Stomach (tissue), 9 donors: ENCODE results near the gene SOX8. TPM values are rescaled to one million over a fixed set of nuclear protein-coding genes. Genes with fewer than 3 reads are reported as not detected.

Experiments
- DNase-seq, 2 donors: peaks; one replicate each; pipeline versions ENCODE4 v3.0.0 to v3.0.0-alpha.2; 2013 to 2019
- H3K27ac ChIP-seq, 5 donors: fragments of 200-600 bp in 4 of 5; sonication (generic) in 4 of 5; one replicate each; pipeline ENCODE4 v1.5.1; 2013 to 2019; ENCODE audit warnings: mild to moderate bottlenecking in 1 of 5, moderate library complexity in 1 of 5
- H3K27me3 ChIP-seq, 3 donors: fragments of 200-600 bp; sonication (generic); one replicate each; pipeline ENCODE4 v1.5.1; 2017 to 2019; ENCODE audit warnings: mixed run types in 1 of 3
- H3K36me3 ChIP-seq, 4 donors: fragments of 200-600 bp; sonication (generic); 1 replicate in 3 of 4; 2 replicates in 1 of 4; pipeline ENCODE4 v1.5.1; 2016 to 2019
- H3K4me1 ChIP-seq, 4 donors: fragments of 200-600 bp; sonication (generic); one replicate each; pipeline ENCODE4 v1.5.1; 2016 to 2019
- H3K4me3 ChIP-seq, 4 donors: fragments of 200-600 bp; sonication (generic) in 3 of 4; one replicate each; pipeline ENCODE4 v1.5.1; 2016 to 2019; ENCODE audit warnings: mild to moderate bottlenecking in 1 of 4
- H3K9me3 ChIP-seq, 4 donors: fragments of 200-600 bp; sonication (generic); one replicate each; pipeline ENCODE4 v1.5.1; 2016 to 2019
- CTCF ChIP-seq, 7 experiments: fragments of 450-650 bp in 4 of 7; fragments of 200-600 bp in 3 of 7; sonication (generic) in 3 of 7; IDR thresholded peaks; one replicate each; pipeline ENCODE4 v1.5.1; 2016 to 2019; ENCODE audit warnings: antibody characterized with exemption in 7 of 7, control low read depth in 2 of 7, mild to moderate bottlenecking in 1 of 7
- EP300 ChIP-seq: sonication (generic); formaldehyde crosslinking; IDR thresholded peaks from one replicate; pipeline ENCODE4 v1.6.1; 2017; ENCODE audit warnings: antibody characterized with exemption
- POLR2A ChIP-seq, 4 donors: fragments of 450-650 bp; IDR thresholded peaks; one replicate each; pipeline ENCODE4 v1.6.1; 2016; ENCODE audit warnings: antibody characterized with exemption in 4 of 4, control low read depth in 2 of 4, mild to moderate bottlenecking in 1 of 4, moderate library complexity in 1 of 4
- POLR2AphosphoS5 ChIP-seq, 3 donors: sonication (generic); formaldehyde crosslinking; IDR thresholded peaks; one replicate each; pipeline ENCODE4 v1.6.1; 2016; ENCODE audit warnings: antibody characterized with exemption in 3 of 3
- WGBS, 5 donors: extraction: QIAGEN DNeasy Blood & Tissue Kit in 3 of 5; methylation state at CpG; one replicate each; pipeline versions ENCODE4 v1.1.5 to v1.1.7; 2013 to 2018; 5-methylcytosine and 5-hydroxymethylcytosine counted together
- intact Hi-C: fragments of 100-400 bp; cut with DNase I; formaldehyde crosslinking; loops from one replicate; pipeline ENCODE4 v1.15.1; 2023; ENCODE audit warnings: low total_unique reads
- polyA plus RNA-seq, 3 donors: library from polyadenylated mRNA; stranded (reverse); fragments of 200-250 nt; gene quantifications; one replicate each; pipeline ENCODE4 v1.2.3, GENCODE V29; 2013
- total RNA-seq, 5 donors: library from RNA; depleted of rRNA; stranded (reverse); fragments of >200 nt; gene quantifications; one replicate each; pipeline versions ENCODE4 v1.1.0 to v1.2.3, GENCODE V29; 2014 to 2016
- donor health status: healthy with polysubstance abuse.
- donor health status: Bipolar disorder and iron deficiency.
- donor health status: healthy.

SOX8 gene
- total and polyA plus RNA-seq, 8 donors = 0.45 to 15.1 (median 1.1) TPM; not detected in 3

DNA sequence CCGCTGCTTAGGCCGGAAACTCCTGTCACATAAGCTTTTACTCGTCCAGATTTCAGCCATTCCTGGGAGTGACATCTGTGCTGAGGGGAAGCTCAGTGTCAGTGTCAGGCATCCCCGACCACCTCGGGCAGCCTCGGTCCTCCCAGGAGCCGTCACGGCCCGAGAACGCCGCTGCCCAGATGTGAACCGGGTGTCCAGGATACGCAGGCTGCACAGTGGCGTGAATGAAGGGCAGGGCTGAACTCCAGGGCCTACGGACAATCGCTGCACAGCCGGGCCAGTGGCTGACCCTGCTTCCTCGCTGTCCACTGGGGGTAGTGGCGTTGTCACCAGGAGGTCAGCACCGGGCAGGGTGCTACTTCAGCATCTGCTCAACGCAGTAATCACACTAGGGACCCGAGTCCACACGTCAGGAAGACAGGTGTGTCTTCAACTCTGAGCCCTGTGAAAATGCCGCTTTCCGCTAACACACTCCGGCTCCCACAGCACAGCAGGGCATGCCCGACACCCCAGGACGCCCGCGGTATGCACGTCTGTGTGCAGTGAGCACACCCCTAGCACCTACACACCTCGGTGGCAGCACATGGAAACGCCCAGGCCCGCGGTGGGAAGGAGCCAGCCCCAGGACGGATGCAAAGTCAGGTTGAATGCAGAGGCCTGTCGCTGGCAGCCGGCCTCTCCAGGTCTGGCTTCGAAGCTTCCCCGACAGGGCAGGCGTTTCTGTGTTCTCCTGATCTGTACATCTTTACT is 13.8 kb upstream of the SOX8 start:
- no peaks in the 10 kb centered on the region for H3K27me3 ChIP-seq
- no peak for DNase-seq
- H3K9me3 ChIP-seq = peaks cover 0 to 5% (median 0%) of the 10 kb centered on the region in 4 donors
- H3K27ac ChIP-seq = no peak overlapping the region
- intact Hi-C loops = no loop called here
- whole genome bisulfite sequencing, 5 donors = 94 to 96% (median 95%) methylated on average over 24 to 41 of the region's 41 CpGs
- H3K4me3 ChIP-seq = no peak overlapping the region
- H3K36me3 ChIP-seq = peaks cover 0 to 32% (median 22%) of the 10 kb centered on the region in 4 donors
- TF ChIP-seq POLR2A (IDR thresholded peaks at IDR 0.05) = no peak
- no peak for TF ChIP-seq POLR2AphosphoS5 (IDR thresholded peaks at IDR 0.05)
- no peak for TF ChIP-seq EP300
- no peak for TF ChIP-seq CTCF (IDR thresholded peaks at IDR 0.05)
- H3K4me1 ChIP-seq = peaks cover 13 to 33% (median 27%) of the 10 kb centered on the region in 4 donors

DNA sequence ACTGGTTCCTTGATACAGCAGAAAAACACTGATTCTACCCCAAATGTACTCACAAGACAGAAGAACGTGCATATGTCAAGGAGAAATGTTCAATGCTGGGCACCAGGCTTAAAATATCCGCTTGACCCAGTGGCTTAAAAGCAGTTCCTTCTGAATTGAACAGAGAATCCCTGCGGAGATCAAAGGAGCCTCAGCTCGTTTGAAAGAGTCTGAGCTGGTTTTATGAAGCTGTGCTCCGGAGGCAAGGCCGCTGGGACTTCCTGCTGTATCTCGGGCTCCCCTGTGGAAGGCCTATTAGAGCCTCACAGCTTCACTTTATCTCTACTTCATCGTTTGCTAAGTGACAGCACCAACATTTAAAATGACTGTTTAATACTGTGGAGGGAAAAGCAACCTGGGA is 12.9 kb upstream of the SOX8 start:
- H3K36me3 ChIP-seq = peaks cover 0 to 32% (median 22%) of the 10 kb centered on the region in 4 donors
- 70 to 84% (median 79%) methylated on average over 8 of the region's 8 CpGs for WGBS, 5 donors
- H3K4me3 ChIP-seq = no peak overlapping the region
- H3K9me3 ChIP-seq = peaks cover 0 to 5% (median 0%) of the 10 kb centered on the region in 4 donors
- no peak overlapping the region for H3K27ac ChIP-seq
- TF ChIP-seq CTCF (IDR thresholded peaks at IDR 0.05) = no peak
- TF ChIP-seq POLR2AphosphoS5 (IDR thresholded peaks at IDR 0.05) = no peak
- TF ChIP-seq POLR2A (IDR thresholded peaks at IDR 0.05) = no peak
- TF ChIP-seq EP300 = no peak
- H3K27me3 ChIP-seq = no peaks in the 10 kb centered on the region
- peaks cover 13 to 29% (median 24%) of the 10 kb centered on the region in 4 donors for H3K4me1 ChIP-seq
- DNase-seq = no peak
- intact Hi-C loops = no loop called here

- 44 to 80% (median 45%) methylated on average over 24 to 55 of the region's 55 CpGs for WGBS, 5 donors
- TF ChIP-seq EP300 (no peak), POLR2A (IDR thresholded peaks at IDR 0.05) (no peak), POLR2AphosphoS5 (IDR thresholded peaks at IDR 0.05) (no peak), CTCF (IDR thresholded peaks at IDR 0.05) (no peak)
- DNase-seq = peak in 1 of 2 donors; percentile 71
- peak overlapping the region; percentile 77 to 99 (median 88) for H3K4me3 ChIP-seq
- H3K9me3 ChIP-seq = peaks cover 0 to 5% (median 0%) of the 10 kb centered on the region in 4 donors
- H3K27me3 ChIP-seq = no peaks in the 10 kb centered on the region
- peaks cover 13 to 27% (median 23%) of the 10 kb centered on the region in 4 donors for H3K4me1 ChIP-seq
- peak overlapping the region in 4 of 5 donors; percentile 79 to 89 (median 84) for H3K27ac ChIP-seq
- peaks cover 0 to 32% (median 22%) of the 10 kb centered on the region in 4 donors for H3K36me3 ChIP-seq
- intact Hi-C loops = no loop called here
Measured at GRCh38 chr16:969508-970385, 11.8 kb upstream of the SOX8 start.

- TF ChIP-seq POLR2A (IDR thresholded peaks at IDR 0.05) (no peak), CTCF (IDR thresholded peaks at IDR 0.05) (no peak), POLR2AphosphoS5 (IDR thresholded peaks at IDR 0.05) (no peak), EP300 (no peak)
- intact Hi-C loops = no loop called here
- Histone ChIP-seq H3K36me3 (peaks cover 0 to 32% (median 22%) of the 10 kb centered on the region in 4 donors), H3K27ac (peak overlapping the region; percentile 79 to 90 (median 86)), H3K4me1 (peaks cover 13 to 27% (median 23%) of the 10 kb centered on the region in 4 donors), H3K9me3 (peaks cover 0 to 4% (median 0%) of the 10 kb centered on the region in 4 donors), H3K27me3 (no peaks in the 10 kb centered on the region), H3K4me3 (peak overlapping the region; percentile 77 to 99 (median 88))
- WGBS, 5 donors = 0 to 1% (median 1%) methylated on average over 34 to 42 of the region's 42 CpGs; no CpG with 5 or more reads in 1 of the 5 donors
- DNase-seq = no peak
Measured at GRCh38 chr16:970386-970765, 11.2 kb upstream of the SOX8 start.
